Endometrium (tissue), 2 donors: ENCODE measurements around the gene S100A4.

Source experiments
- FAIRE-seq: peaks from 2 replicates; lab custom pipeline; 2012; peaks lifted over from hg19 to GRCh38; lab: Jason Lieb, UNC
- donor health status: control.
- donor health status: control.

Gene S100A4

DNA sequence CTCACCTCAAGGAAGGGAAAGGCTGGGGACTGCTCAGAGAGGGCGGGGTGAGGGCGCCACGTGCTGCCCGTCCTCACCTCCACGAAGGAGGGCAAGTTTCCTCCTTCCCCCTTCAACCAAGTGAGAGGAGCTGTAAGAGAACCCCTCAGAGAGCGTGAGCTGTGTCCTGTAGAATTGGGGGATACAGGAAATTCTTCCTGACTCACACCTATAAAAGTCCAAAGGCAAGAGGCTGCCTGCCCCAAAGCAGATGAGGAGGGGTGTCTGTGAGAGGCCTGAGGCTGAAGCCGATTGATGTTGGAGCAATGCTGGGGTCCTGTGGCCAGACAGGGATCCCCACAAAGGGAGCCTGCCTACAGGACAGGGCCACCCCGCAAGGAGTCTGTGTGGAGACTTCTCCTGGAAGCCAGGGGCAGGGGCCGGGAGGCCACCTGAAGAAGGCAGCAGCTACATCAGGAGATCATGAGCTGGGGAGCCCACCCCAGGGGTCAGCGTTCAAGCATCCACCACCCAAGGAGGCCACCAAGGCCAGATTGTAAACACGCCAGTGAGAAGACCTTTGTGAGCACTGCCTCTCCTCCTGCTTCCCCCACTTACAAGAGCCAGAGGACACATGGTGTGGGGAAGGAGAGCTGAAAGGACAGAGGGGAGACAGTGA lies 37.6 kb downstream of the S100A4 start:
- FAIRE-seq: no peak

DNA sequence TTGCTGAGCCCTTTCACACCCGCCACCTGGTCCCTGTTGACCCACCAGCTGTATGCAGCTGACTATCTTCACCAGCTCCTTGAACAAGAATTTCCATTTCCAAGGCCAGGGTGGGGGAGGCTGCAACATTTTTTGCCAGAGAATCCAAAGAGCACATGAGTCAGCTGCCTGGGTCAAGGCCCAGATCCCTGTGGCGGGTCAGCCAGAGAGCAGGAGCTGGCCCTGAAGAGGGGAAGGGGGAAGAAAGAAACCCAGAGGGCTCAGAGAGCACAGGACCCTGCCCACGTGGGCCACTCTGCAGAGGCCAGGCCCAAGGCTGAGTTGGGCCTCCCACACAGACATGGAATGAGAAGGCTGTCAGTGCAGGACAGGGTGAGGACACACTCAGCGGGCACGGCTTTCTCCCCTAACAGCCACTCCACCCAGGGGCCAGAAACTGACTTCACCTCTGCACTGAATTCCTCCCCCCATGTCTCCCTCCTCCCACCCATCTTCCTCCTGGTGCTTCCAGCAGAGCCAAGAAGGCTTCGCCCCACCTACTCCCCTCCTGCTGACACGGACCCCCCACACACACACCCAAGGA lies 38.7 kb downstream of the S100A4 start:
- FAIRE-seq: no peak

DNA sequence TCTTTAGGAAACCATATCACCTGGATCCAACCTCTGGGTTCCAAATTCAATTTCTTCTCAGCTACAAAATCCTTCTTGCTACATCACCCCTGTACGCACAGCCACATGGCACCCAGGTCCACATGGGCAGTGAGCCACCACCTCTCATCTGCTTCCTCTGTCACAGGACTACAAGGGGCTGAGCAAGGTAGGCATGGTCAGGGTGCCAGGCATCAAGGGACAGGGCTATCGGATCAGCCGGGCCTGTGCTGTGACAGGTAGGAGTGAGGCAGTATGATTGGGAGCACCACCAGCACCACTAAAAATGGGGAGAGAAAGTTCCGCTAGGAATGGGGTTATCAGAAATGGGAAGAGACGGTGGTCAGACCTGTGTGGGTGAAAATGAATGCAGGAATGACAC lies 39.2 kb downstream of the S100A4 start:
- FAIRE-seq: no peak

DNA sequence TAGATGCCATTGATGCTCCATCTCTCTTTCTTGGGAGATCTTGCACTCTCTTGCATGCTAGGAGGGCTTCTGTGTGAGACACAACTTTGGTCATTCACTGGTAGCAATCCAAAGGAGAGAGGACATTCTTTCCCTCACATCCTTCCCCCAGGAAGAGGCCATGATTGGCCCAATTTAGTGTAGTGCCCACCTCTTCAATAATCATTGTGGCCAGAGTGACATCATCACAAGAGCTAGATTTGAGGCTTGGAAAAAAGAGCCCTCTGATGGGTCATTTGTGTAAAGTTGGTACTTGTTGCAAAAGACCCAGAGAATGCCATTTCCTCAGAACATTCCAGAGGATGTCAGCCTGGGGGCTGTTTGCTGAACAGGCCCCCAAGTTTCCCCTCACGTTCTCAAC lies 40.0 kb downstream of the S100A4 start:
- FAIRE-seq: no peak

DNA sequence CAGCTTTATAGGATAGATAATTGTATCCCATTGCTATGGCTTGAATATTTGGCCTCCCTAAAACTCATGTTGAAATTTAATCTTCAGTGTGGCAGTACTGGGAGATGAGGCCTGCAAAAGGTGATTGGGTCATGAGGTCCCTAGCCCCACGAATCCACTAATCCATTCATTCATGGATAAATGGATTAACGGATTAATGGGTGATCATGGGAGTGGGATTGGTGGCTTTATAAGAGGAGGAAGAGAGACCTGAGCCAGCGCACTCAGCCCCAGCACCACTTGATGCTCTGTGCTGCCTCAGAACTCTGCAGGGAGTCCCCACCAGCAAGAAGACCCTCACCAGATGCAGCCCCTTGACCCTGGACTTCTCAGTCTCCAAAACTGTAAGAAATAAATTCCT lies 41.8 kb downstream of the S100A4 start:
- no peak for FAIRE-seq

DNA sequence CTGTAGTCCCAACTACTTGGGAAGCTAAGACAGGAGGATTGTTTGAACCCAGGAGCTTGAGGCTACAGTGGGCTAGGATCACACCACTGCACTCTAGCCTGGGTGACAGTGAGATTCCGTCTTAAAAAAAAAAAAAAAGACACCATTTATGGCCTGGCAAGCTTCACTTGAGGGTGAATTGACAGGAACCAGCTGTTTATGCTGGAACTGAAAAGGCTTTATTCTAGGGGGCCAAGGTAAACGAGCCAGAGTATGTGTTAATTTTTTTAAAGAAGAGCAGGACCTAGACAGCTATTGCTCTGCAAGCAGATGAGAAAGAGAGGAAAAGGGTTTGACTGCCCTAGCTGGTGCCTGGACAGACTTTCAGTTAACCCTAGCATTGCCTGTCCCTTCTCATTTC lies 46.9 kb downstream of the S100A4 start:
- FAIRE-seq: no peak

- no peak for FAIRE-seq
Observed at GRCh38 chr1:153495536-153495935, 50.1 kb downstream of the S100A4 start.

DNA sequence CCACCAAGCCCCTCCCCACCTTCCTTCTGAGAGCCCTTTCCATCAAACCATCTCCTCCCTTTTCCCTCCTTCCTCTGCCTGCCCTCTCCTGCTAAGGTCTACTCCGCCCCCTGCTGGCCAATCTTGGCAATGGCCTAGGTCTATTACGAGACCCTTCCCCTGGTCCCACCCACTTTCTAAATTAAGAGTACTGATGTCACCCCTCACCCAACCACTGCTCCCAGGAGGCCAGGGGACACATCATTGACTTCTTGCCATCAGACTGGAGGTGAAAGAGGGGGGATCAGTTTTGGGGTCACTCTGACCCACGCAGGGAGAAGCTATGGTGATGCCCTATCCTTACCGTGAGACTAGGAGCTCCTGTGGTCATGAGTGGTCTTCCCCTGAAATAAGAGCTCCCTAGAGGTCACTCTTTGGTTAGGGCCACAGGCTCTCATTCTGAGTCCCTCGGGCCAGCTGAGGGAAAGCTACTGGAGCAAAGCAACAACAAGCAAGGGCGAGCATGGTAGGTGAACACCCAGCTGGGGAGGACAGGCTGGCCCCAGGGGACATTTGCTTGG lies 50.5 kb downstream of the S100A4 start:
- FAIRE-seq: no peak
